ENCODE data around the gene MYO1D. TPM values are rescaled to one million over a fixed set of nuclear protein-coding genes. Genes with fewer than 3 reads are reported as not detected.

The MYO1D gene
- total and polyA plus RNA-seq, 4 donors: 4.5 to 22.9 (median 13.3) TPM

DNA sequence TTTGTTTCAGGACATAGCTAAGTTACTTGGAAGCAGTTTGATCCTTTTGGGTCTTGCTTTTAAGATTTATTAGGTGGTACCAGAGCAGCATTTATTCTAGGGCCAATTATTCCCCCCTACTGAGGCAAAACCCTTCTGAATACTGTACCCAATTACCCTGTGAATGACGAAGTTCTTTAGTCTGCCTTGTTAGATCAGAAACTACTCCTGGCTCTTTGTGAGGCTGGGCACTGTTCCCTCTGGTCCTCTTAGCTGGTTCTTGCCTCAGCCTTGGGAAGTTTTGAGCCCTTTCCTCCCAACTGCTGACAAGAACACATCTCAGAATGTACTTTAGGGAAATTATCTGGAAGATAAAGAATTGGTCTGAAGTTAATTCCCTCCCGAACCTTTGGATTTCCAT lies 274.5 kb downstream of the MYO1D start:
- H3K27me3 ChIP-seq (ENCODE audit: control insufficient read depth in 4 of 4, insufficient read depth in 4 of 4, low read length in 3 of 4): no peaks in the 10 kb centered on the region
- DNase-seq (ENCODE audit: low spot score): no peak
- TF ChIP-seq FOXA1 (IDR thresholded peaks at IDR 0.05) (no peak), RXRA (IDR thresholded peaks at IDR 0.05) (no peak), GABPA (IDR thresholded peaks at IDR 0.05 in 1 of 2, conservative IDR thresholded peaks at IDR 0.05 in 1 of 2) (no peak), RAD21 (IDR thresholded peaks at IDR 0.05) (no peak), YY1 (IDR thresholded peaks at IDR 0.05) (no peak), ZBTB33 (IDR thresholded peaks at IDR 0.05) (no peak), HNF4G (IDR thresholded peaks at IDR 0.05) (no peak), JUND (IDR thresholded peaks at IDR 0.05) (no peak), EGR1 (IDR thresholded peaks at IDR 0.05; ENCODE audit: low read depth in 2 of 2) (no peak), SP1 (IDR thresholded peaks at IDR 0.05) (no peak)
- TF ChIP-seq, protein P1, sequence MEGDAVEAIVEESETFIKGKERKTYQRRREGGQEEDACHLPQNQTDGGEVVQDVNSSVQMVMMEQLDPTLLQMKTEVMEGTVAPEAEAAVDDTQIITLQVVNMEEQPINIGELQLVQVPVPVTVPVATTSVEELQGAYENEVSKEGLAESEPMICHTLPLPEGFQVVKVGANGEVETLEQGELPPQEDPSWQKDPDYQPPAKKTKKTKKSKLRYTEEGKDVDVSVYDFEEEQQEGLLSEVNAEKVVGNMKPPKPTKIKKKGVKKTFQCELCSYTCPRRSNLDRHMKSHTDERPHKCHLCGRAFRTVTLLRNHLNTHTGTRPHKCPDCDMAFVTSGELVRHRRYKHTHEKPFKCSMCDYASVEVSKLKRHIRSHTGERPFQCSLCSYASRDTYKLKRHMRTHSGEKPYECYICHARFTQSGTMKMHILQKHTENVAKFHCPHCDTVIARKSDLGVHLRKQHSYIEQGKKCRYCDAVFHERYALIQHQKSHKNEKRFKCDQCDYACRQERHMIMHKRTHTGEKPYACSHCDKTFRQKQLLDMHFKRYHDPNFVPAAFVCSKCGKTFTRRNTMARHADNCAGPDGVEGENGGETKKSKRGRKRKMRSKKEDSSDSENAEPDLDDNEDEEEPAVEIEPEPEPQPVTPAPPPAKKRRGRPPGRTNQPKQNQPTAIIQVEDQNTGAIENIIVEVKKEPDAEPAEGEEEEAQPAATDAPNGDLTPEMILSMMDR (IDR thresholded peaks at IDR 0.05; ENCODE audit: low read depth, low read length, missing input control): no peak
- TF ChIP-seq, protein P2, sequence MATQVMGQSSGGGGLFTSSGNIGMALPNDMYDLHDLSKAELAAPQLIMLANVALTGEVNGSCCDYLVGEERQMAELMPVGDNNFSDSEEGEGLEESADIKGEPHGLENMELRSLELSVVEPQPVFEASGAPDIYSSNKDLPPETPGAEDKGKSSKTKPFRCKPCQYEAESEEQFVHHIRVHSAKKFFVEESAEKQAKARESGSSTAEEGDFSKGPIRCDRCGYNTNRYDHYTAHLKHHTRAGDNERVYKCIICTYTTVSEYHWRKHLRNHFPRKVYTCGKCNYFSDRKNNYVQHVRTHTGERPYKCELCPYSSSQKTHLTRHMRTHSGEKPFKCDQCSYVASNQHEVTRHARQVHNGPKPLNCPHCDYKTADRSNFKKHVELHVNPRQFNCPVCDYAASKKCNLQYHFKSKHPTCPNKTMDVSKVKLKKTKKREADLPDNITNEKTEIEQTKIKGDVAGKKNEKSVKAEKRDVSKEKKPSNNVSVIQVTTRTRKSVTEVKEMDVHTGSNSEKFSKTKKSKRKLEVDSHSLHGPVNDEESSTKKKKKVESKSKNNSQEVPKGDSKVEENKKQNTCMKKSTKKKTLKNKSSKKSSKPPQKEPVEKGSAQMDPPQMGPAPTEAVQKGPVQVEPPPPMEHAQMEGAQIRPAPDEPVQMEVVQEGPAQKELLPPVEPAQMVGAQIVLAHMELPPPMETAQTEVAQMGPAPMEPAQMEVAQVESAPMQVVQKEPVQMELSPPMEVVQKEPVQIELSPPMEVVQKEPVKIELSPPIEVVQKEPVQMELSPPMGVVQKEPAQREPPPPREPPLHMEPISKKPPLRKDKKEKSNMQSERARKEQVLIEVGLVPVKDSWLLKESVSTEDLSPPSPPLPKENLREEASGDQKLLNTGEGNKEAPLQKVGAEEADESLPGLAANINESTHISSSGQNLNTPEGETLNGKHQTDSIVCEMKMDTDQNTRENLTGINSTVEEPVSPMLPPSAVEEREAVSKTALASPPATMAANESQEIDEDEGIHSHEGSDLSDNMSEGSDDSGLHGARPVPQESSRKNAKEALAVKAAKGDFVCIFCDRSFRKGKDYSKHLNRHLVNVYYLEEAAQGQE (IDR thresholded peaks at IDR 0.05): no peak
- TF ChIP-seq, protein P3, sequence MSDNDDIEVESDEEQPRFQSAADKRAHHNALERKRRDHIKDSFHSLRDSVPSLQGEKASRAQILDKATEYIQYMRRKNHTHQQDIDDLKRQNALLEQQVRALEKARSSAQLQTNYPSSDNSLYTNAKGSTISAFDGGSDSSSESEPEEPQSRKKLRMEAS (IDR thresholded peaks at IDR 0.05): no peak
- TF ChIP-seq, protein P4, sequence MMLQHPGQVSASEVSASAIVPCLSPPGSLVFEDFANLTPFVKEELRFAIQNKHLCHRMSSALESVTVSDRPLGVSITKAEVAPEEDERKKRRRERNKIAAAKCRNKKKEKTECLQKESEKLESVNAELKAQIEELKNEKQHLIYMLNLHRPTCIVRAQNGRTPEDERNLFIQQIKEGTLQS (IDR thresholded peaks at IDR 0.05): no peak
- no peak overlapping the region for H3K4me3 ChIP-seq (ENCODE audit: low read depth in 1 of 3, low read length in 3 of 3)
- peaks cover 0 to 3% (median 1%) of the 10 kb centered on the region in 4 donors for H3K9me3 ChIP-seq (ENCODE audit: control insufficient read depth in 4 of 4, low read length in 3 of 4)
- H3K9ac ChIP-seq (ENCODE audit: low read depth in 1 of 2, low read length in 2 of 2): no peak overlapping the region
- H3K36me3 ChIP-seq (ENCODE audit: control insufficient read depth in 4 of 4, insufficient read depth in 3 of 4, low read depth in 1 of 4, low read length in 3 of 4): no peaks in the 10 kb centered on the region
- no peaks in the 10 kb centered on the region for H3K4me1 ChIP-seq (ENCODE audit: control insufficient read depth in 4 of 4, insufficient read depth in 4 of 4, low read length in 3 of 4)
- no peak overlapping the region for H3K27ac ChIP-seq (ENCODE audit: low read depth in 1 of 2, low read length in 2 of 2)
- WGBS: 93% methylated on average over 2 of the region's 2 CpGs

GRCh38 chr17:32601866-32602265 lies 275.1 kb downstream of the MYO1D start:
- 88% methylated on average over 2 of the region's 2 CpGs for WGBS
- Histone ChIP-seq H3K9me3 (ENCODE audit: control insufficient read depth in 4 of 4, low read length in 3 of 4) (peaks cover 0 to 3% (median 1%) of the 10 kb centered on the region in 4 donors), H3K27ac (ENCODE audit: low read depth in 1 of 2, low read length in 2 of 2) (no peak overlapping the region), H3K36me3 (ENCODE audit: control insufficient read depth in 4 of 4, insufficient read depth in 3 of 4, low read depth in 1 of 4, low read length in 3 of 4) (no peaks in the 10 kb centered on the region), H3K27me3 (ENCODE audit: control insufficient read depth in 4 of 4, insufficient read depth in 4 of 4, low read length in 3 of 4) (no peaks in the 10 kb centered on the region), H3K4me3 (ENCODE audit: low read depth in 1 of 3, low read length in 3 of 3) (no peak overlapping the region), H3K4me1 (ENCODE audit: control insufficient read depth in 4 of 4, insufficient read depth in 4 of 4, low read length in 3 of 4) (no peaks in the 10 kb centered on the region), H3K9ac (ENCODE audit: low read depth in 1 of 2, low read length in 2 of 2) (no peak overlapping the region)
- no peak for DNase-seq (ENCODE audit: low spot score)
- no peak for TF ChIP-seq JUND (IDR thresholded peaks at IDR 0.05)

All from liver (tissue), 9 donors.